ENCODE measurements around the gene ME1. TPM values are rescaled to one million over a fixed set of nuclear protein-coding genes. Genes with fewer than 3 reads are reported as not detected.
A peak's percentile ranks its signal among the peaks of the same experiment; 100 is the strongest.
"Not testable (repeated sequence)": the region's sequence is repeated elsewhere in the genome, so short reads cannot be mapped to it uniquely, and the experiment has no call there.

ME1 gene
- total RNA-seq, 4 donors from 2014 or later, result 18.5 to 22.9 (median 19.8) TPM

DNA sequence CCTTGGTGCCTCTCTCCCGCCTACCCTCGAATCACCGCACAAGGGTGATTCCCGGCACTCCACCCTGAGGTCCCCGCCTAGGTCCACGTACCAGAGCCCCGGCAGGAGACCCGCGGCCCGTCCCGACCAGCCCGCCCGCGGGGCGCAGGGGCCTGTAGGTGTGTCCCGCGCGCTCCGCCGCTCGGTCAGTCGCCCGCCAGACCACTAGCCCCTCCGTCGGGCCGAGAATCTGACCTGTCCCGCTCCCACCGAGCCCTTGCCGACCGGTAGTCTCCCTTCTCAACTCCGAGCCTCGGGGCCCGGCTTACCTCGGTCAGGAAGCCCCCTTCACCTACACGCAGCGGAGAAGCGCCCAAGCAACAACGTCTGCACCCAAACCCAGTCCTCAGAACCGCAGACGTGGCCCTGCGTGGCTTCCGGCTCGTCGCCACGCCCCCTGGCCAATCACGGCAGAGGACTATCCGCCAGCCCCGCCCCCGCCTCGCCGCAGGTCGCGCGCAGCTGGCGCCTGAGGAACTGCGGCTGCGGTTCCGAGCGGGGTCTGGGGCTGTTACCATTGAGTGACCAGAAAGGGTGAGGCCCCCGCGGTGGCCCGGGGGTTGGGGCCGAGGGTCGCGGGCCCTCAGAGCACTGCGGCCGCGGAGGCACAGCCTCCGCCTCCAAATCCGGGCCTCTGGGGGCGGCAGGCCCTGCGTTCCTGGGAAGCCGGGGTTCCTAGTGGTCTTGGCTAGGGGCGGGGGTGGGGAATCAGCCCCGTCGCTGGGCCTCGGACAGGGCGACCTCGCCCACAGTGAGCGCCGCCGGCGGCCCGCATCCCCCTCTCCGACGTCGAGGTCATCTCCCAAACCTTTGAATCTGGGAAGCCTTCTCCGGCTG is 237.7 kb downstream of the ME1 start, which contains the start of the genes PGM3 and RWDD2A:
PGM3 (minus strand) TSS at position 395 of the 876 bp plus-strand sequence. CDS start 2,253 bp downstream, outside the sequence.
RWDD2A (plus strand) TSS at position 487 of the 876 bp plus-strand sequence. CDS start 1,095 bp downstream, outside the sequence.
- no peak for TF ChIP-seq CTCF (IDR thresholded peaks at IDR 0.05)
- ATAC-seq (ENCODE audit: low FRiP score) (peak; percentile 97), DNase-seq (ENCODE audit: low spot score) (peak; percentile 83)

- no peak for TF ChIP-seq CTCF (IDR thresholded peaks at IDR 0.05)
- no peak for ATAC-seq (ENCODE audit: low FRiP score)
- DNase-seq (ENCODE audit: low spot score), result no peak
Measured at GRCh38 chr6:83192456-83192855, 238.4 kb downstream of the ME1 start.

DNA sequence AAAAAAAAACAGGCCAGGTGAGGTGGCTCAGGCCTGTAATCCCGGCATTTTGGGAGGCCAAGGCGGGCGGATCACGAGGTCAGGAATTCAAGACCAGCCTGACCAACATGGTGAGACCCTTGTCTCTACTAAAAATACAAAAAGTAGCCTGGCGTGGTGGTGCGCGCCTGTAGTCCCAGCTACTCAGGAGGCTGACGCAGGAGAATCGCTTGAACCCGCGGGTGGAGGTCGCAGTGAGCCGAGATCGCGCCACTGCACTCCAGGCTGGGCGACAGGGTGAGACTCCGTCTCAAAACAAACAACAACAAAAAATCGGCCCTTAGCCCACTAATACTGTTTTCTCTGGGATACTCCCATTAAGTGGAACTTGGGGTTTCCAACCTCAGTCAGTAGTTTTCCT is 238.9 kb downstream of the ME1 start:
- DNase-seq (ENCODE audit: low spot score); ATAC-seq (ENCODE audit: low FRiP score): not testable (repeated sequence)

GRCh38 chr6:83190626-83191025 is 240.2 kb downstream of the ME1 start:
- no peak for ATAC-seq (ENCODE audit: low FRiP score)
- no peak for DNase-seq (ENCODE audit: low spot score)
- no peak for TF ChIP-seq CTCF (IDR thresholded peaks at IDR 0.05)

DNA sequence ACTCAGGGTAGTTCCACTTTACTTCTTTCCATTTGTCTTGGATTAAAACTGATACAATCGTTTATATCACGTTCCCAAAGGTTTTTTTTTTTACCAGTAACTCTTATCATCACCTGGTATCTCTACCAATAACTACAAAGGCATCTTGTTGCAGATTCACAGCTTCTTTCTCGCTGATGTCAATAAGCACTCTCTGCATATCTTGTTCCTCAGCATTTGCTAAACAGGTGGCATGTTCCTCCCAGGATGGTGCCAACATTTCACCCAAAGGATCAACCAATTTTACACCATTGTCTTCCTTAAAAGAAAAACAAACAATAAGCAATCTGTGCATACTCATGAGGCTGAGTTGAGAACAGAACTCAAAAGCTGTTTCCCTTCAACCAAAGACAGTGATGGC is 242.3 kb downstream of the ME1 start:
- no peak for TF ChIP-seq CTCF (IDR thresholded peaks at IDR 0.05)
- ATAC-seq (ENCODE audit: low FRiP score) (no peak), DNase-seq (ENCODE audit: low spot score) (no peak)

DNA sequence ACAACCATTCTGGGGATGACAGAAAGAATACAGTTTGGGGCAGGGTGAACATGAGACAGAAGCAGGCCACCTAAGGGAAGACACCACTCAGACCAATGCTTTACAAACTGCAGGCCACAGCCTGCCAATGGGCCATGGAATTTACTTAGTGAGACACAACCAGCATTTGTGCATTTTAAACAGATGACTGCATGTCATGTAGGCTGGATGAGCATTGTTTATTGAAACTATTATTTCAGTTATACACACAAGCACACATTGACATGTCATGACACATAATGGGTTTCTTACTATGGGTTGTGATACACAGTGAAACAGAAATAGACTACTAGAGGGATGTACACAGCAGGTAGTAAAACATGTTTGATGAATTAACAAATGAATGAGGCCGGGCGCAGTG is 245.8 kb downstream of the ME1 start:
- DNase-seq (ENCODE audit: low spot score) (no peak), ATAC-seq (ENCODE audit: low FRiP score) (no peak)
- TF ChIP-seq CTCF (IDR thresholded peaks at IDR 0.05), result no peak

DNA sequence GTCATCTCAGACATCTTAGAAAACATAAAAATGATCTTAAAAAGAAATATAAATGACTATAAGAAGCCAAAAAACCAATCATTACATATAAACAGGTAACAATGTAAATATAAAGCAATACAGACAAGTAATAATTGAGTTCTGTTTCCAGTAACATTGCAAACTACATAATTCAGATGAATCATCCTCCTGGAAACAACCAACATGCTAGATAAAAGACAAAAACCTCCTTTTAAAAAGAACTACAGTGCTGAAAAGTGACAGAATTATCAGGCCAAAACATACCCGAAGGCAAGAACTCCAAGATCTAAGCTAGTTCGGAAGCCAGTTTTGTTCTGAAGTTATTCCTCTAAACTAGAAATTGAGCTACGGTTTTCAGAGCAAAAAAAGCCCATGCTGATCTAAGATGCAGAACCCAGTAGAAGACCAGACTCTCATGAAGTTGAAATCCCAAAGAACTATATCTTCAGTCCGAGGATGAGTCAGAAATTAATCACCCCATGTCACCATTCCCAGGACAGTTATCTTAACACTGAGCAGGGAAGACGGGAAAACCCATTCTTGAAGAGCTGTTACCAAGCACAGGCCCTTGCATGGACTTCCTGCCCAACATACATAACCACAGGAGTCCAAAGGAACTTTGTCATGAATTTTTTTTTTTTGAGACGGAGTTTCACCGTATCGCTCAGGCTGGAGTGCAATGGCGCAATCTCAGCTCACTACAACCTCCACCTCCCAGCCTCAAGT is 247.6 kb downstream of the ME1 start:
- no peak for TF ChIP-seq CTCF (IDR thresholded peaks at IDR 0.05)
- ATAC-seq (ENCODE audit: low FRiP score) (peak; percentile 98), DNase-seq (ENCODE audit: low spot score) (peak; percentile 28)

All from omental fat pad (tissue), 4 donors.